GM12865 (cell line): Measurements from ENCODE around the gene XPR1.

Experiments
- DNase-seq: peaks from one replicate; pipeline ENCODE4 v3.0.0; 2010; ENCODE audit warnings: low read depth
- H3K4me3 ChIP-seq: 2 replicates; pipeline ENCODE4 v1.5.1; 2011; ENCODE audit warnings: mild to moderate bottlenecking, low read depth, low read length, control low read depth
- CTCF ChIP-seq: IDR thresholded peaks from 2 replicates; pipeline ENCODE4 v1.5.1; 2011; ENCODE audit warnings: low read length, control low read depth, low read depth, inconsistent platforms; ENCODE audit not compliant: insufficient read depth; ENCODE audit errors: missing control alignments

The XPR1 gene

GRCh38 chr1:180923021-180923841 is 291.4 kb downstream of the XPR1 start:
- no peak overlapping the region for H3K4me3 ChIP-seq
- no peak for DNase-seq
- no peak for TF ChIP-seq CTCF

GRCh38 chr1:180923887-180924286 is 292.1 kb downstream of the XPR1 start:
- no peak for DNase-seq

GRCh38 chr1:180924939-180925338 is 293.1 kb downstream of the XPR1 start:
- DNase-seq, result no peak
- no peak for TF ChIP-seq CTCF
- no peak overlapping the region for H3K4me3 ChIP-seq

More at GRCh38 chr1:180923887-180924286, 292.1 kb downstream of the XPR1 start:
- no peak overlapping the region for H3K4me3 ChIP-seq
- TF ChIP-seq CTCF, result no peak

GRCh38 chr1:180925471-180926051 is 293.7 kb downstream of the XPR1 start:
- no peak for DNase-seq
- no peak for TF ChIP-seq CTCF
- H3K4me3 ChIP-seq, result no peak overlapping the region

GRCh38 chr1:180926164-180926981 is 294.6 kb downstream of the XPR1 start:
- DNase-seq, result no peak
- no peak overlapping the region for H3K4me3 ChIP-seq
- no peak for TF ChIP-seq CTCF

GRCh38 chr1:180927348-180927747 is 295.5 kb downstream of the XPR1 start:
- no peak overlapping the region for H3K4me3 ChIP-seq
- no peak for TF ChIP-seq CTCF
- no peak for DNase-seq
